ENCODE results near the gene PRKCQ. TPM values are rescaled to one million over a fixed set of nuclear protein-coding genes. Genes with fewer than 3 reads are reported as not detected.
A peak's percentile ranks its signal among the peaks of the same experiment; 100 is the strongest.

The PRKCQ gene
- total RNA-seq, 2 experiments from 2014 or later, result 4.0 to 7.8 TPM

DNA sequence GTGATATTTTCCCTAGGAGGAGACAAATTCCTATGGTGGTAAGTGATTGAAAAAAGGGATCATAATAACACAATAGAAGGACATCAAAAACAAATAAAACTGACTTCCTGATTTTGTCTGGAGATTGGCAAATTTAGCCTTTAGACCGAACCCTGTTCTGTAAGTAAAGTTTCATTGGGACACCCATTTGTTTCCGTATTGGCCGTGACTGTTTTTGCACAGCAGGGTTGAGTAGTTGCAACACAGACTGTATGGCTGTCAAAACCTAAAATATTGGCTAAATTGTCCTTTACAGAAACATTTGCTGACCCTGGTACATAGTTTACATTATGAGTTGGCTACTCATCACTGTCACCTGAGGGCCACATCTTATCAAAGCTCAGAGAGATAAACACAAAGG is 168.6 kb downstream of the PRKCQ start:
- Histone ChIP-seq H3K36me3 (ENCODE audit: insufficient read depth, low read length) (no peaks in the 10 kb centered on the region), H2AFZ (ENCODE audit: low read length) (no peak overlapping the region), H3K4me3 (ENCODE audit: low read depth, low read length, poor library complexity, severe bottlenecking) (no peak overlapping the region), H4K20me1 (ENCODE audit: insufficient read depth, low read length) (no peaks in the 10 kb centered on the region), H3K4me1 (ENCODE audit: insufficient read depth, low read length, poor library complexity, severe bottlenecking) (peaks cover 13% of the 10 kb centered on the region), H3K9me2 (ENCODE audit: insufficient read depth, low read length) (no peaks in the 10 kb centered on the region), H3K9me3 (ENCODE audit: low read length) (no peaks in the 10 kb centered on the region), H3K79me2 (ENCODE audit: insufficient read depth, low read depth, low read length) (no peaks in the 10 kb centered on the region), H3K4me2 (ENCODE audit: low read length) (no peak overlapping the region), H3K27ac (ENCODE audit: low read depth, low read length, poor library complexity, severe bottlenecking) (no peak overlapping the region)
- TF ChIP-seq EZH2phosphoT487 (IDR thresholded peaks at IDR 0.05; ENCODE audit: borderline replicate concordance, low read depth, low read length), result no peak
- DNase-seq (ENCODE audit: low spot score), result no peak
- POLR2A ChIA-PET, result interaction anchor here (0.6 to 1.2 kb wide), 3 partner anchors 15 to 182 kb away, joined by 3 to 4 read pairs (median 3); no protein-coding TSS in a partner anchor
- intact Hi-C loops (cut with micrococcal nuclease; ENCODE audit: unreplicated experiment), result no loop called here
- BruUV-seq (replicated peaks), result no TSS peak
- CTCF ChIA-PET (ENCODE audit: unreplicated experiment), result no interaction called here

DNA sequence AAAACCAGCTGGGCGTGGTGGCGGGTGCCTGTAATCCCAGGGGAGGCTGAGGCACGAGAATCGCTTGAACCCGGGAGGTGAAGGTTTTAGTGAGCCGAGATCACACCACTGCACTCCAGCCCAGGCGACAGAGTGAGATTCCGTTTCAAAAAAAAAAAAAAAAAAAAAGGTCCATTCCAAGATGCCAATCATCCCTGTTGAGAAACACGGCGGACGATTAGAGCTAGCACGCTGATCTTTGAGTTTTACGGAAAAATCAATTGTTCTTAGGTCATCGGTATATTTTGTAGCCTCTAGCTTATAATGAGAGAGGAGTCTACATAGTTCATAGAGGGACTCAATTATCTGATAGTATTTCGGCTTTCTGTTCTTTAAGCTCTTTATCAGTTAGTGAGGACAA is 169.2 kb downstream of the PRKCQ start:
- Histone ChIP-seq H3K4me3 (ENCODE audit: low read depth, low read length, poor library complexity, severe bottlenecking) (no peak overlapping the region), H3K4me1 (ENCODE audit: insufficient read depth, low read length, poor library complexity, severe bottlenecking) (peaks cover 18% of the 10 kb centered on the region), H3K27ac (ENCODE audit: low read depth, low read length, poor library complexity, severe bottlenecking) (no peak overlapping the region), H3K4me2 (ENCODE audit: low read length) (no peak overlapping the region), H3K79me2 (ENCODE audit: insufficient read depth, low read depth, low read length) (no peaks in the 10 kb centered on the region), H4K20me1 (ENCODE audit: insufficient read depth, low read length) (no peaks in the 10 kb centered on the region), H2AFZ (ENCODE audit: low read length) (no peak overlapping the region), H3K9me2 (ENCODE audit: insufficient read depth, low read length) (no peaks in the 10 kb centered on the region), H3K9me3 (ENCODE audit: low read length) (no peaks in the 10 kb centered on the region), H3K36me3 (ENCODE audit: insufficient read depth, low read length) (no peaks in the 10 kb centered on the region)
- BruUV-seq (replicated peaks), result no TSS peak
- CTCF ChIA-PET (ENCODE audit: unreplicated experiment), result no interaction called here
- intact Hi-C loops (cut with micrococcal nuclease; ENCODE audit: unreplicated experiment), result no loop called here
- POLR2A ChIA-PET, result interaction anchor here (0.6 to 1.1 kb wide), 3 partner anchors 25 to 306 kb away, joined by 3 read pairs; no protein-coding TSS in a partner anchor
- DNase-seq (ENCODE audit: low spot score), result no peak
- TF ChIP-seq EZH2phosphoT487 (IDR thresholded peaks at IDR 0.05; ENCODE audit: borderline replicate concordance, low read depth, low read length), result no peak

DNA sequence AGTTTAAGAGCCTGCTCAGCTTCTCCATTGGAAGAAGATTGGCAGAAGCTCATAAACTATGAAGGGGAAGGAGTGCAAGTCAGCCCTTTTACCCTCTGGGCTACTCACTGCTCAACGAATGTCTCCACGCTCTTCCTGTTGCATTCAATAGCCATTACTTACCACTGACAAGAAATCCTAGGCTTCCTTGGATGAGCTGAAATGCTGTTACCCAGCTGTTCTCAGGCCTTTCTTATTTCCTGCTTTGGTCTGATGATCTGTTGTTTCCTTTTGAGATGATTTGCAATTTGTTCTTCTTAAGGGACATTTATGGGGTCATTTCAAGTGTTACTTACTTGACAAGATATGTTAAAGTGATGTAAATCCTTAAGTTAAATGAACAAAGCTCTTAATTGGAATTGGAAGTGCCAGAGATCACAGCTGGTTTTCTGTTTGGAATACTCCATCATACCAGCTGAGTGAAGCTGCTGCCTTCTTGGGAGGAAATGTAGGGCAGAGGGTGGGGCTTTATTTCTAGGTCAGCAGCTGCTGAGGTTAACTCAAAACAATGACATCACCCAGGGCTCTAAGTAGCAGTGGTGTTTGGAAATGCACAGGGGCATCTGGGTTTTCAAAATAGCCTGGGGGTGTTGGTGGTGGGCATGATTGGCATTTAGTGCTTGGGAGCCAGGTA is 170.0 kb downstream of the PRKCQ start:
- BruUV-seq (replicated peaks), result no TSS peak
- no peak for DNase-seq (ENCODE audit: low spot score)
- no peak for TF ChIP-seq EZH2phosphoT487 (IDR thresholded peaks at IDR 0.05; ENCODE audit: borderline replicate concordance, low read depth, low read length)
- TF ChIP-seq, protein P1, sequence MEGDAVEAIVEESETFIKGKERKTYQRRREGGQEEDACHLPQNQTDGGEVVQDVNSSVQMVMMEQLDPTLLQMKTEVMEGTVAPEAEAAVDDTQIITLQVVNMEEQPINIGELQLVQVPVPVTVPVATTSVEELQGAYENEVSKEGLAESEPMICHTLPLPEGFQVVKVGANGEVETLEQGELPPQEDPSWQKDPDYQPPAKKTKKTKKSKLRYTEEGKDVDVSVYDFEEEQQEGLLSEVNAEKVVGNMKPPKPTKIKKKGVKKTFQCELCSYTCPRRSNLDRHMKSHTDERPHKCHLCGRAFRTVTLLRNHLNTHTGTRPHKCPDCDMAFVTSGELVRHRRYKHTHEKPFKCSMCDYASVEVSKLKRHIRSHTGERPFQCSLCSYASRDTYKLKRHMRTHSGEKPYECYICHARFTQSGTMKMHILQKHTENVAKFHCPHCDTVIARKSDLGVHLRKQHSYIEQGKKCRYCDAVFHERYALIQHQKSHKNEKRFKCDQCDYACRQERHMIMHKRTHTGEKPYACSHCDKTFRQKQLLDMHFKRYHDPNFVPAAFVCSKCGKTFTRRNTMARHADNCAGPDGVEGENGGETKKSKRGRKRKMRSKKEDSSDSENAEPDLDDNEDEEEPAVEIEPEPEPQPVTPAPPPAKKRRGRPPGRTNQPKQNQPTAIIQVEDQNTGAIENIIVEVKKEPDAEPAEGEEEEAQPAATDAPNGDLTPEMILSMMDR (conservative IDR thresholded peaks at IDR 0.05; ENCODE audit: low read length), result no peak
- Histone ChIP-seq H4K20me1 (ENCODE audit: insufficient read depth, low read length) (no peaks in the 10 kb centered on the region), H3K36me3 (ENCODE audit: insufficient read depth, low read length) (no peaks in the 10 kb centered on the region), H3K9me2 (ENCODE audit: insufficient read depth, low read length) (no peaks in the 10 kb centered on the region), H3K4me3 (ENCODE audit: low read depth, low read length, poor library complexity, severe bottlenecking) (no peak overlapping the region), H3K27ac (ENCODE audit: low read depth, low read length, poor library complexity, severe bottlenecking) (no peak overlapping the region), H3K4me2 (ENCODE audit: low read length) (no peak overlapping the region), H2AFZ (ENCODE audit: low read length) (0 out of 2 replicates have a peak overlapping the region, but pooled peaks have one; percentile 5), H3K79me2 (ENCODE audit: insufficient read depth, low read depth, low read length) (no peaks in the 10 kb centered on the region), H3K4me1 (ENCODE audit: insufficient read depth, low read length, poor library complexity, severe bottlenecking) (peaks cover 19% of the 10 kb centered on the region), H3K9me3 (ENCODE audit: low read length) (no peaks in the 10 kb centered on the region)
- intact Hi-C loops (cut with micrococcal nuclease; ENCODE audit: unreplicated experiment), result loop anchor here (10.0 kb wide), 2 partner anchors 395 to 465 kb away; no protein-coding TSS in a partner anchor
- CTCF ChIA-PET (ENCODE audit: unreplicated experiment), result no interaction called here
- POLR2A ChIA-PET, result interaction anchor here (0.6 to 1.1 kb wide), 8 partner anchors 14 to 305 kb away, joined by 3 to 10 read pairs (median 3); no protein-coding TSS in a partner anchor

All from OCI-LY7 (cell line).